Measurements from ENCODE around the gene RIPK4. TPM values are rescaled to one million over a fixed set of nuclear protein-coding genes. Genes with fewer than 3 reads are reported as not detected.

RIPK4 gene
- total RNA-seq, 1 experiment from 2014 or later = 20.1 TPM

- no peak for ATAC-seq
- POLR2A ChIA-PET = no interaction called here
- no peak overlapping the region for H3K4me3 Mint-ChIP-seq
Observed at GRCh38 chr21:41713495-41714281, 53.2 kb downstream of the RIPK4 start.

More at GRCh38 chr21:41713495-41714281, 53.2 kb downstream of the RIPK4 start:
- Mint-ChIP-seq H3K27ac (no peak overlapping the region), H3K9me3 (no peaks in the 10 kb centered on the region), H3K4me1 (peaks cover 39% of the 10 kb centered on the region), H3K36me3 (no peaks in the 10 kb centered on the region), H3K27me3 (ENCODE audit: low read depth) (peaks cover 7% of the 10 kb centered on the region)
- no peak for DNase-seq (ENCODE audit: low spot score)
- CTCF ChIA-PET = interaction anchor here (2.3 kb wide), 1 partner anchor 65 kb away, joined by 7 read pairs; no protein-coding TSS in a partner anchor
- no peak for TF ChIP-seq ARID4B (CRISPR knock-in tag; IDR thresholded peaks at IDR 0.05; ENCODE audit: borderline replicate concordance)
- no peak for TF ChIP-seq ZNF263 (CRISPR knock-in tag; IDR thresholded peaks at IDR 0.05; ENCODE audit: low read depth)
- no peak for TF ChIP-seq E2F5 (CRISPR knock-in tag; IDR thresholded peaks at IDR 0.05)
- TF ChIP-seq CREM (CRISPR knock-in tag; IDR thresholded peaks at IDR 0.05) = no peak
- no peak for TF ChIP-seq ESRRA (CRISPR knock-in tag; IDR thresholded peaks at IDR 0.05; ENCODE audit: borderline replicate concordance)
- no peak for TF ChIP-seq ATF3 (CRISPR knock-in tag; conservative IDR thresholded peaks at IDR 0.05)
- no peak for TF ChIP-seq E2F1 (CRISPR knock-in tag; IDR thresholded peaks at IDR 0.05)
- no peak for TF ChIP-seq NR3C1 (CRISPR knock-in tag; conservative IDR thresholded peaks at IDR 0.05; ENCODE audit: low read depth)
- TF ChIP-seq AR (CRISPR knock-in tag; IDR thresholded peaks at IDR 0.05) = no peak
- no peak for TF ChIP-seq MAX (CRISPR knock-in tag; IDR thresholded peaks at IDR 0.05)
- TF ChIP-seq ATF1 (CRISPR knock-in tag; IDR thresholded peaks at IDR 0.05) = no peak
- TF ChIP-seq ZNF138 (CRISPR knock-in tag; conservative IDR thresholded peaks at IDR 0.05) = no peak
- no peak for TF ChIP-seq ZNF219 (CRISPR knock-in tag; IDR thresholded peaks at IDR 0.05; ENCODE audit: borderline replicate concordance)
- no peak for TF ChIP-seq SOX15 (CRISPR knock-in tag; IDR thresholded peaks at IDR 0.05)
